D721Med (cell line): ENCODE results near the gene KRTAP10-9.
"Not testable (repeated sequence)": the region's sequence is repeated elsewhere in the genome, so short reads cannot be mapped to it uniquely, and the experiment has no call there.

Experiments
- DNase-seq: peaks from one replicate; pipeline ENCODE4 v3.0.0; 2011; ENCODE audit warnings: low spot score; ENCODE audit not compliant: insufficient read length
- FAIRE-seq: peaks from 2 replicates; lab custom pipeline; 2011; peaks lifted over from hg19 to GRCh38; lab: Jason Lieb, UNC
- CTCF ChIP-seq: IDR thresholded peaks from 2 replicates; pipeline ENCODE4 v1.5.1; 2012; ENCODE audit warnings: mild to moderate bottlenecking, control low read depth; ENCODE audit not compliant: insufficient read depth; ENCODE audit errors: missing control alignments

The KRTAP10-9 gene

GRCh38 chr21:44626673-44627143 is at the start of gene KRTAP10-9:
KRTAP10-9 (plus strand) TSS chr21:44627093; CDS start chr21:44627172, 79 bp downstream.
- no peak for DNase-seq
- FAIRE-seq = no peak
- no peak for TF ChIP-seq CTCF

- TF ChIP-seq CTCF = no peak
- no peak for DNase-seq
- no peak for FAIRE-seq
Observed at GRCh38 chr21:44578371-44579055, 48.4 kb upstream of the KRTAP10-9 start.

- DNase-seq = no peak
- FAIRE-seq = no peak
- TF ChIP-seq CTCF = no peak
Observed at GRCh38 chr21:44579056-44579832, 47.6 kb upstream of the KRTAP10-9 start.

- FAIRE-seq (no peak), DNase-seq (no peak)
- TF ChIP-seq CTCF = no peak
Observed at GRCh38 chr21:44579833-44580144, 47.1 kb upstream of the KRTAP10-9 start.

- not testable (repeated sequence) for FAIRE-seq, DNase-seq
Observed at GRCh38 chr21:44580231-44580821, 46.6 kb upstream of the KRTAP10-9 start, which contains the start of gene KRTAP10-5. KRTAP10-5 (minus strand) TSS chr21:44580604; CDS start chr21:44580578, 26 bp downstream.

GRCh38 chr21:44581158-44581557 is 45.7 kb upstream of the KRTAP10-9 start:
- DNase-seq = no peak
- TF ChIP-seq CTCF = no peak
- no peak for FAIRE-seq

GRCh38 chr21:44582055-44582454 is 44.8 kb upstream of the KRTAP10-9 start:
- no peak for TF ChIP-seq CTCF
- DNase-seq (no peak), FAIRE-seq (no peak)
